Endodermal cell (in vitro differentiated cells): ENCODE data around the gene CARD14. TPM values are rescaled to one million over a fixed set of nuclear protein-coding genes. Genes with fewer than 3 reads are reported as not detected.

Source experiments
- DNase-seq: peaks from one replicate; pipeline ENCODE4 v3.0.0-alpha.2; 2017
- H3K27ac ChIP-seq: 2 replicates; pipeline ENCODE4 v1.5.1; 2013; ENCODE audit warnings: mild to moderate bottlenecking, low read depth, low read length, moderate library complexity
- H3K27me3 ChIP-seq: 2 replicates; pipeline ENCODE4 v1.6.1; 2013; ENCODE audit warnings: mild to moderate bottlenecking, low read length, moderate library complexity; ENCODE audit not compliant: insufficient read depth, control insufficient read depth, poor library complexity, severe bottlenecking
- H3K36me3 ChIP-seq: 2 replicates; pipeline ENCODE4 v1.7.0; 2013; ENCODE audit warnings: mild to moderate bottlenecking, low read length, moderate library complexity; ENCODE audit not compliant: control insufficient read depth, insufficient read depth
- H3K4me1 ChIP-seq: one replicate; pipeline ENCODE4 v1.7.0; 2013; ENCODE audit warnings: low read length; ENCODE audit not compliant: control insufficient read depth, insufficient read depth
- H3K4me3 ChIP-seq: 2 replicates; pipeline ENCODE4 v1.5.1; 2013; ENCODE audit warnings: mild to moderate bottlenecking, low read length, moderate library complexity
- H3K9ac ChIP-seq: 2 replicates; pipeline ENCODE4 v1.6.1; 2013; ENCODE audit warnings: mild to moderate bottlenecking, low read length, moderate library complexity; ENCODE audit not compliant: poor library complexity, severe bottlenecking; ENCODE audit errors: extremely low read depth
- H3K9me3 ChIP-seq: 2 replicates; pipeline ENCODE4 v1.6.1; 2013; ENCODE audit warnings: mild to moderate bottlenecking, low read length, moderate library complexity; ENCODE audit not compliant: control insufficient read depth
- H3K27ac Mint-ChIP-seq: 2 replicates; pipeline ENCODE4 v1.8.0; 2020; ENCODE audit warnings: mixed read lengths
- H3K27me3 Mint-ChIP-seq: 2 replicates; pipeline ENCODE4 v1.8.0; 2021; ENCODE audit warnings: mild to moderate bottlenecking, mixed read lengths; ENCODE audit not compliant: insufficient read depth
- H3K36me3 Mint-ChIP-seq: 2 replicates; pipeline ENCODE4 v1.8.0; 2020; ENCODE audit warnings: low read depth, mixed read lengths
- H3K4me1 Mint-ChIP-seq: 2 replicates; pipeline ENCODE4 v1.8.0; 2020; ENCODE audit warnings: mixed read lengths
- H3K4me3 Mint-ChIP-seq: 2 replicates; pipeline ENCODE4 v1.8.0; 2020; ENCODE audit warnings: mild to moderate bottlenecking, moderate library complexity, mixed read lengths
- H3K9me3 Mint-ChIP-seq: 2 replicates; pipeline ENCODE4 v1.8.0; 2020; ENCODE audit warnings: mild to moderate bottlenecking, mixed read lengths
- CTCF ChIP-seq: fragments of 200-600 bp; sonication (generic); conservative IDR thresholded peaks from 2 replicates; pipeline ENCODE4 v1.5.0; 2021; ENCODE audit warnings: antibody characterized with exemption, mild to moderate bottlenecking
- WGBS, 2 experiments: methylation state at CpG; one replicate each; pipeline versions ENCODE4 v1.1.5 to v1.1.7; 2013; ENCODE audit warnings: missing lambda C conversion rate in 2 of 2, mixed read lengths in 1 of 2; ENCODE audit not compliant: insufficient coverage in 1 of 2, insufficient read length in 1 of 2; 5-methylcytosine and 5-hydroxymethylcytosine counted together
- total RNA-seq, 2 donors: library from RNA; stranded (reverse); fragmentation: NEBNext Ultra II Directional in 1 of 2; extraction: Animal tissue kit (Norgen Biotek cat#: 25700) in 1 of 2; gene quantifications; 2 replicates in 1 of 2; 3 replicates in 1 of 2; pipeline ENCODE4 v1.2.1, GENCODE V29; 2021

Gene CARD14
- total RNA-seq, 2 donors from 2014 or later = 0.31 TPM; not detected in 1

DNA sequence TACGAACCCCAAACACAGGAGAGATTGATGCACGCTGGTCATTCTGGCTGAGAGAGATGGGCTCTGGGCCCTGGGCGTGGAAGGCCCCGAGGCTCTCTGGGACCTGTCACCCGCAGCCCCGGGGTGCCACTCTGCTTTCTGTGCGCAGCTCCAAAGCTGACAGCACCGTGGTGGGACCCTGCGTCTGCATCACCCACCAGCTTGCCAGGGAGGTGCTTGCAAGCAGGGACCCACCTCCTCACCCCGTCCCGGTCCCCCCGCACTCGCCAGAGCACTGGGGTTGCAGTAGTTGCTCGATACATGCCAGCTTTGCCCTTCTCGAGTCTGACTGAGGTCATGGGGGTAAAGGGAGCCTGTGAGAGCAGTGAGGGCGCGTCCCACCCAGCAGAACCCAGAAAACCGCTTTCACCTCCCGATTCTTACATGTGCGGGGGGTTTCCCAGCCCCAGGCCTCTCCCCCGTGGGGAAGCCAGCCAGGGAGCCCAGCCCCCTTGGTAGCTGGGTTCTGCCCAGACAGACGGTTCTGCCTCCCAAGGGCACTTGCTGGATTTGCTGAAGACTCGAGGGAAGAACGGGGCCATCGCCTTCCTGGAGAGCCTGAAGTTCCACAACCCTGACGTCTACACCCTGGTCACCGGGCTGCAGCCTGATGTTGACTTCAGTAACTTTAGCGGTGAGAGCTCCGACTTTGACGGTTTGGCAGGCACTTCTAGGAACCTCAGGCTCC is 12.5 kb downstream of the CARD14 start:
- H3K27me3 Mint-ChIP-seq = peaks cover 3% of the 10 kb centered on the region
- no peak for TF ChIP-seq CTCF
- H3K4me1 Mint-ChIP-seq = peaks cover 2% of the 10 kb centered on the region
- no peaks in the 10 kb centered on the region for H3K36me3 Mint-ChIP-seq
- no peaks in the 10 kb centered on the region for H3K9me3 Mint-ChIP-seq
- Histone ChIP-seq H3K36me3 (no peaks in the 10 kb centered on the region), H3K27me3 (no peaks in the 10 kb centered on the region), H3K9ac (no peak overlapping the region), H3K27ac (no peak overlapping the region), H3K4me3 (no peak overlapping the region), H3K9me3 (no peaks in the 10 kb centered on the region), H3K4me1 (no peaks in the 10 kb centered on the region)
- H3K27ac Mint-ChIP-seq = no peak overlapping the region
- DNase-seq = no peak
- H3K4me3 Mint-ChIP-seq = no peak overlapping the region
- 93 to 96% methylated on average over 25 to 30 of the region's 30 CpGs for WGBS, 2 experiments

DNA sequence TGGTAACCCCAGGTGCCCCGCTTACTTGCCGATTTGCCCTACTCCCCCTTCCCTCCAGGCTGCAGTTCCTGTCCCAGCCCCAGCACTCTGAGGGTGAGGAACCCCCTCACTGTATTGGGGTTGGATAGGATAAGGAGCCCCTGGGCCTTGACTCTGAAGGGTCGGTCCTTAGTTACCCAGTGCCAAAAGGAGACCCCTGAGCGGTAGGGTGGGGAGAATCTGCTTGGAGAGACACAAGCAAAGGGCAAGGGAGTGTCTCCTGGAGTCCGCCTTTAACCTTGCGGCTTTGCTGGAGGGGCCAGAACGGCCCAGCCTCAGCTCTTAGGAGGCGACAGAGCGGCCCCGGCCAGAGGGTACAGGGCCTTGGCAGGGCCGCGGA is 13.0 kb downstream of the CARD14 start:
- TF ChIP-seq CTCF = no peak
- 93 to 98% methylated on average over 5 to 12 of the region's 12 CpGs for WGBS, 2 experiments

DNA sequence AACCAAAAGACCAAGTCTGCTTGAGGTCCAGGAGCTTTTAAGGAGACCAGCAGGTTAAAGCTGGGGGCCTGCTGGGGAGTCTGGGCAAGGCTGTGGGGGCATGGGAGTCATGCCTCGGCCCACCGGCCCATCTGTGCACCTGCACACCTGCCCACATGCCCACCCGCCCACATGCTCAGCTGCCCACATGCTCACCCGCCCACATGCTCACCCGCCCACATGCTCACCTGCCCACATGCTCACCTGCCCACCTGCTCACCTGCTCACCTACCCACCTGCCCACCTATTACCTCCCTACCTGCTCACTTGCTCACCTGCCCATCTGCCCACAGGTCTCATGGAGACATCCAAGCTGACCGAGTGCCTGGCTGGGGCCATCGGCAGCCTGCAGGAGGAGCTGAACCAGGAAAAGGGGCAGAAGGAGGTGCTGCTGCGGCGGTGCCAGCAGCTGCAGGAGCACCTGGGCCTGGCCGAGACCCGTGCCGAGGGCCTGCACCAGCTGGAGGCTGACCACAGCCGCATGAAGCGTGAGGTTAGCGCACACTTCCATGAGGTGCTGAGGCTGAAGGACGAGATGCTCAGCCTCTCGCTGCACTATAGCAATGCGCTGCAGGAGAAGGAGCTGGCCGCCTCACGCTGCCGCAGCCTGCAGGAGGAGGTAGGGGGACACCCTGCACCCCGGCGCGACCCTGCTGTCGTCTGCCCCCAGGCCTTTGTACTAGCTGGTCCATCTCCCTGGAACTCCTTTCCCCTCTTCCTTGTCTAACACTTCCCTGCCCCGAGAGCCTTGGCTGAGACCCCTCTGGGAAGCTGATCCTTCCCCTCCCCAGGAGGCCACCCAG is 14.0 kb downstream of the CARD14 start:
- Mint-ChIP-seq H3K9me3 (no peaks in the 10 kb centered on the region), H3K4me1 (peaks cover 2% of the 10 kb centered on the region), H3K27ac (no peak overlapping the region), H3K4me3 (no peak overlapping the region), H3K36me3 (no peaks in the 10 kb centered on the region), H3K27me3 (no peaks in the 10 kb centered on the region)
- H3K4me1 ChIP-seq = no peaks in the 10 kb centered on the region
- no peaks in the 10 kb centered on the region for H3K36me3 ChIP-seq
- no peak for DNase-seq
- H3K4me3 ChIP-seq = no peak overlapping the region
- WGBS, 2 experiments = 85 to 91% methylated on average over 14 to 26 of the region's 26 CpGs
- H3K27ac ChIP-seq = peak overlapping the region; percentile 92
- no peak overlapping the region for H3K9ac ChIP-seq
- no peaks in the 10 kb centered on the region for H3K9me3 ChIP-seq
- no peaks in the 10 kb centered on the region for H3K27me3 ChIP-seq
- TF ChIP-seq CTCF = no peak

More for the DNA sequence above, 13.0 kb downstream of the CARD14 start:
- H3K4me3 Mint-ChIP-seq = no peak overlapping the region
- Histone ChIP-seq H3K4me1 (no peaks in the 10 kb centered on the region), H3K9ac (no peak overlapping the region), H3K27ac (no peak overlapping the region), H3K4me3 (no peak overlapping the region), H3K36me3 (no peaks in the 10 kb centered on the region), H3K27me3 (no peaks in the 10 kb centered on the region), H3K9me3 (no peaks in the 10 kb centered on the region)
- no peaks in the 10 kb centered on the region for H3K9me3 Mint-ChIP-seq
- H3K4me1 Mint-ChIP-seq = peaks cover 2% of the 10 kb centered on the region
- DNase-seq = no peak
- peaks cover under 1% of the 10 kb centered on the region for H3K27me3 Mint-ChIP-seq
- no peaks in the 10 kb centered on the region for H3K36me3 Mint-ChIP-seq
- H3K27ac Mint-ChIP-seq = peak overlapping the region; percentile 55
